ENCODE results near the gene SEMA5B.

SEMA5B gene

DNA sequence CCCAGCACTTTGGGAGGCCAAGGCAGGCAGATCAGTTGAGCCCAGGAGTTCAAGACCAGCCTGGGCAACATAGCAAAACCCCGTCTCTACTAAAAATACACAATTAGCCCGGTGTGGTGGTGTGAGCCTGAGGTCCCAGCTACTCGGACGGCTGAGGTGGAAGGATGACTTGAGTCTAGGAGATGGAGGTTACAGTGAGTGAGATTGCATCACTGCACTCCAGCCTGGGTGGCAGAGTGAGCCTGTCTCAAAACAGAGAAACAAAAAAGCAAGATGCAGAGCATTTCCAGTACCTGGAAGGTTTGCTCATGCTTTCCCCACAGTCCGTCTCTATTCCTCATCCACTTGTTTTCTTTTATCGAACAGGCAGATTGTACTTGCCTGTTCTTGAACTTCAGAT, 35.5 kb upstream of the SEMA5B start:
- CTCF ChIA-PET = no interaction called here
- TF ChIP-seq L3MBTL2 (conservative IDR thresholded peaks at IDR 0.05) (no peak), HDGF (IDR thresholded peaks at IDR 0.05; ENCODE audit: borderline replicate concordance) (no peak), BHLHE40 (IDR thresholded peaks at IDR 0.05; ENCODE audit: borderline replicate concordance) (no peak), SUZ12 (IDR thresholded peaks at IDR 0.05) (no peak), ZNF384 (IDR thresholded peaks at IDR 0.05) (no peak), FOXM1 (IDR thresholded peaks at IDR 0.05; ENCODE audit: borderline replicate concordance) (no peak), SP1 (IDR thresholded peaks at IDR 0.05) (no peak), FOXK2 (IDR thresholded peaks at IDR 0.05) (no peak), LEF1 (IDR thresholded peaks at IDR 0.05; ENCODE audit: borderline replicate concordance) (no peak), ARNT (IDR thresholded peaks at IDR 0.05) (no peak), ELF4 (IDR thresholded peaks at IDR 0.05) (no peak), NFRKB (IDR thresholded peaks at IDR 0.05) (no peak), TARDBP (IDR thresholded peaks at IDR 0.05) (no peak), CTBP1 (IDR thresholded peaks at IDR 0.05; ENCODE audit: borderline replicate concordance) (no peak), FOXA1 (IDR thresholded peaks at IDR 0.05) (no peak)
- TF ChIP-seq, protein P1, sequence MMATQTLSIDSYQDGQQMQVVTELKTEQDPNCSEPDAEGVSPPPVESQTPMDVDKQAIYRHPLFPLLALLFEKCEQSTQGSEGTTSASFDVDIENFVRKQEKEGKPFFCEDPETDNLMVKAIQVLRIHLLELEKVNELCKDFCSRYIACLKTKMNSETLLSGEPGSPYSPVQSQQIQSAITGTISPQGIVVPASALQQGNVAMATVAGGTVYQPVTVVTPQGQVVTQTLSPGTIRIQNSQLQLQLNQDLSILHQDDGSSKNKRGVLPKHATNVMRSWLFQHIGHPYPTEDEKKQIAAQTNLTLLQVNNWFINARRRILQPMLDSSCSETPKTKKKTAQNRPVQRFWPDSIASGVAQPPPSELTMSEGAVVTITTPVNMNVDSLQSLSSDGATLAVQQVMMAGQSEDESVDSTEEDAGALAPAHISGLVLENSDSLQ (IDR thresholded peaks at IDR 0.05) = no peak
- DNase-seq (ENCODE audit: extremely low spot score) = no peak
- POLR2A ChIA-PET = no interaction called here

DNA sequence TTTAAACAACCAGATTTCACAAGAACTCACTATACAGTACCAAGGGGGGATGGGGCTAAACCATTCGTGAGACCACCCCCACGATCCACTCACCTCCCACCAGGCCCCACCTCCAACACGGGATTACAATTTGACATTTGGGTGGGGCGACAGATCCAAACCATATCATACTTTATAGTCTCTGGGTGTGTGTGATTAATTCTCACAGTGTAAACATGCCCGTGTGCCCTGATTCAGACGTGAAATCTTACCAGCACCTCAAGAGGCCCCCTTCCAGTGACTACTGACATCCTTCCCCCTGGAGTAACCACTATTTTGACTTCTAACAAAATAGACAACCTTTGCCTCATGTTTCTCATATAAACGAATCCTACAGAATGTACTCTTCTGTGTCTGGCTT, 34.3 kb upstream of the SEMA5B start:
- no peak for TF ChIP-seq L3MBTL2 (conservative IDR thresholded peaks at IDR 0.05)
- TF ChIP-seq FOXM1 (IDR thresholded peaks at IDR 0.05; ENCODE audit: borderline replicate concordance) = no peak
- TF ChIP-seq SP1 (IDR thresholded peaks at IDR 0.05) = no peak
- TF ChIP-seq SUZ12 (IDR thresholded peaks at IDR 0.05) = no peak
- no peak for TF ChIP-seq FOXA1 (IDR thresholded peaks at IDR 0.05)
- TF ChIP-seq, protein P1 (IDR thresholded peaks at IDR 0.05) = no peak
- no peak for TF ChIP-seq LEF1 (IDR thresholded peaks at IDR 0.05; ENCODE audit: borderline replicate concordance)
- TF ChIP-seq FOXK2 (IDR thresholded peaks at IDR 0.05) = no peak
- no peak for TF ChIP-seq TARDBP (IDR thresholded peaks at IDR 0.05)
- no peak for TF ChIP-seq ELF4 (IDR thresholded peaks at IDR 0.05)
- TF ChIP-seq HDGF (IDR thresholded peaks at IDR 0.05; ENCODE audit: borderline replicate concordance) = no peak
- no peak for TF ChIP-seq CTBP1 (IDR thresholded peaks at IDR 0.05; ENCODE audit: borderline replicate concordance)
- no peak for TF ChIP-seq NFRKB (IDR thresholded peaks at IDR 0.05)
- TF ChIP-seq BHLHE40 (IDR thresholded peaks at IDR 0.05; ENCODE audit: borderline replicate concordance) = no peak
- no peak for TF ChIP-seq ARNT (IDR thresholded peaks at IDR 0.05)
- no peak for TF ChIP-seq ZNF384 (IDR thresholded peaks at IDR 0.05)
- POLR2A ChIA-PET = no interaction called here
- CTCF ChIA-PET = no interaction called here
- no peak for DNase-seq (ENCODE audit: extremely low spot score)

DNA sequence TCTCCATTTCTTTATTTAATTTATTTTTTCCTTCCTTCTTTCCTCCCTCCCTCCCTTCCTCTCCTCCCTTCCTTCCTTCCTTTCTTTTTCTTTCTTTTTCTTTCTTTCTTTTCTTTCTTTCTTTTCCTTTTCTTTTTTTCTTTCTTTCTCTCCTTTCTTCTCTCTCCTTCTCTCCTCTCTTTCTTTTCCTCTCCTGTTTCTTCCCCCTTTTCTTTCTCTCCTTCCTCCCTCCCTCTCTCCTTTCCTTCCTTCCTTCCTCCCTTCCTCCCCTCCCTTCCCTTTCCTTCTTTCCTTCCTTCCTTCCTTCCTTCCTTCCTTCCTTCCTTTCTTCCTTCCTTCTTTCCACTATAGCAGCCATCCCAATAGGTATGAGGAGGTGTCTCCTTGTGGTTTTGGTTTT, 32.5 kb upstream of the SEMA5B start:
- CTCF ChIA-PET = no interaction called here
- POLR2A ChIA-PET = no interaction called here
- TF ChIP-seq ZNF384 (IDR thresholded peaks at IDR 0.05) = no peak
- no peak for TF ChIP-seq NFRKB (IDR thresholded peaks at IDR 0.05)
- DNase-seq (ENCODE audit: extremely low spot score) = no peak

DNA sequence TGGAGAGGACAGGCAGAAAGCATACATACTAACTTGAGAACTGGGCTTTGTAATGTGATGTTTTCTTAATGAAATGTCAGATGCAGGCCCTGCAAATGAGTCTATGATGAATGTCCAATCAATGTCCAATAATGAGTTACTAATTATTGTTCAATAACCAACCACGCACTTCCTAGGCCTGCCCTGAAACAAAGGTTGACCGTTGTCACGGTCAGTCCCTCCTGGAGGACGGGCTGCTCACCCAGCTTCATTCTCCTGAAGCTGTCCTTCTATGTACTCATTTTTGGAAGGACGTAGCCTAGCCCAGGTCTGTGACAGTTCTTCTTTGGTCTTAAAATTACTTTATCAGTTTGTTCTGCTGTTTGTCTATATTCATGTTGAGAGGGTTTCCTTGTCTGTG, 30.9 kb upstream of the SEMA5B start:
- POLR2A ChIA-PET = interaction anchor here (1.0 kb wide), 1 partner anchor 9 kb away, joined by 5 read pairs; the partner anchor contains the start of gene PDIA5
- TF ChIP-seq ELF4 (IDR thresholded peaks at IDR 0.05) = no peak
- no peak for TF ChIP-seq BHLHE40 (IDR thresholded peaks at IDR 0.05; ENCODE audit: borderline replicate concordance)
- no peak for TF ChIP-seq L3MBTL2 (conservative IDR thresholded peaks at IDR 0.05)
- TF ChIP-seq NFRKB (IDR thresholded peaks at IDR 0.05) = no peak
- TF ChIP-seq SP1 (IDR thresholded peaks at IDR 0.05) = no peak
- TF ChIP-seq FOXA1 (IDR thresholded peaks at IDR 0.05) = no peak
- no peak for TF ChIP-seq HDGF (IDR thresholded peaks at IDR 0.05; ENCODE audit: borderline replicate concordance)
- TF ChIP-seq ZNF384 (IDR thresholded peaks at IDR 0.05) = no peak
- no peak for TF ChIP-seq SUZ12 (IDR thresholded peaks at IDR 0.05)
- no peak for TF ChIP-seq CTBP1 (IDR thresholded peaks at IDR 0.05; ENCODE audit: borderline replicate concordance)
- no peak for TF ChIP-seq TARDBP (IDR thresholded peaks at IDR 0.05)
- TF ChIP-seq ARNT (IDR thresholded peaks at IDR 0.05) = no peak
- TF ChIP-seq FOXK2 (IDR thresholded peaks at IDR 0.05) = no peak
- TF ChIP-seq, protein P1 (IDR thresholded peaks at IDR 0.05) = no peak
- TF ChIP-seq LEF1 (IDR thresholded peaks at IDR 0.05; ENCODE audit: borderline replicate concordance) = no peak
- no peak for DNase-seq (ENCODE audit: extremely low spot score)
- CTCF ChIA-PET = no interaction called here

DNA sequence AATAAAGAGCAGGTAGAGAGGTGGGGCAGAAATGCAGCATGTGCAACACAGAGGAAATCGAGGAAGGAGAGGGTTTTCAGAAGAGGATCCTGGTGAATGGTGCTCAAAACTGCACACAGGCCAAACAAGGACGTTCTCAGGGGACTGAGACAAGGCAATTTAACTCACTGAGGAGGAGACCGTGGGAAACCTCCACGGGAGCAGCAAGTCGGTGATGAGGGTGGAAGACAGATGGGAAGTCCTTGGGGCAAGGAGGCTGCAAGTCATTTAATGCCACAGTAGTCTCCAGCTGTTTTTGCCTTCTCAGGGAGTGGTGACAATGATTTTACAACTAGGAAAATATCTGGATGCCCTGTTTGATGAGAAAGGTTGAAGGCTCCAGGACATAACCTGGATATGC, 27.8 kb upstream of the SEMA5B start:
- TF ChIP-seq ELF4 (IDR thresholded peaks at IDR 0.05) (no peak), TARDBP (IDR thresholded peaks at IDR 0.05) (no peak), FOXK2 (IDR thresholded peaks at IDR 0.05) (no peak), SP1 (IDR thresholded peaks at IDR 0.05) (no peak), LEF1 (IDR thresholded peaks at IDR 0.05; ENCODE audit: borderline replicate concordance) (no peak), FOXM1 (IDR thresholded peaks at IDR 0.05; ENCODE audit: borderline replicate concordance) (no peak), ZNF384 (IDR thresholded peaks at IDR 0.05) (no peak), CTBP1 (IDR thresholded peaks at IDR 0.05; ENCODE audit: borderline replicate concordance) (no peak), ARNT (IDR thresholded peaks at IDR 0.05) (no peak), NFRKB (IDR thresholded peaks at IDR 0.05) (no peak), L3MBTL2 (conservative IDR thresholded peaks at IDR 0.05) (no peak), FOXA1 (IDR thresholded peaks at IDR 0.05) (no peak), HDGF (IDR thresholded peaks at IDR 0.05; ENCODE audit: borderline replicate concordance) (no peak), SUZ12 (IDR thresholded peaks at IDR 0.05) (no peak), BHLHE40 (IDR thresholded peaks at IDR 0.05; ENCODE audit: borderline replicate concordance) (no peak)
- TF ChIP-seq, protein P1 (IDR thresholded peaks at IDR 0.05) = no peak
- CTCF ChIA-PET = no interaction called here
- POLR2A ChIA-PET = interaction anchor here (1.1 kb wide), 1 partner anchor 12 kb away, joined by 3 read pairs; the partner anchor contains the start of gene PDIA5
- no peak for DNase-seq (ENCODE audit: extremely low spot score)

Data from HEK293T (cell line).